ENCODE measurements around the gene MOCOS.

The MOCOS gene

GRCh38 chr18:36179562-36180355 is 7.5 kb upstream of the MOCOS start:
- no peak for DNase-seq

GRCh38 chr18:36181441-36181840 is 5.9 kb upstream of the MOCOS start:
- DNase-seq: no peak

GRCh38 chr18:36181898-36182506 is 5.3 kb upstream of the MOCOS start:
- no peak for DNase-seq

GRCh38 chr18:36183033-36183432 is 4.3 kb upstream of the MOCOS start:
- DNase-seq: no peak

GRCh38 chr18:36183987-36184386 is 3.3 kb upstream of the MOCOS start:
- DNase-seq: no peak

GRCh38 chr18:36185157-36185556 is 2.1 kb upstream of the MOCOS start:
- no peak for DNase-seq

GRCh38 chr18:36185901-36186460 is 1.3 kb upstream of the MOCOS start:
- DNase-seq: no peak

- no peak for DNase-seq
Measured at GRCh38 chr18:36186461-36187192, 670 bp upstream of the MOCOS start.

GRCh38 chr18:36187826-36188721 is 777 bp downstream of the MOCOS start:
- no peak for DNase-seq

- no peak for DNase-seq
Measured at GRCh38 chr18:36188916-36189315, 1.6 kb downstream of the MOCOS start.

- DNase-seq: no peak
Measured at GRCh38 chr18:36189486-36189885, 2.2 kb downstream of the MOCOS start.

GRCh38 chr18:36191286-36191685 is 4.0 kb downstream of the MOCOS start:
- DNase-seq: no peak

GRCh38 chr18:36191711-36192110 is 4.4 kb downstream of the MOCOS start:
- no peak for DNase-seq

GRCh38 chr18:36194600-36195315 is 7.5 kb downstream of the MOCOS start:
- no peak for DNase-seq

- DNase-seq: no peak
Measured at GRCh38 chr18:36195427-36196122, 8.3 kb downstream of the MOCOS start.

GRCh38 chr18:36196238-36196995 is 9.1 kb downstream of the MOCOS start:
- no peak for DNase-seq

GRCh38 chr18:36197511-36198166 is 10.3 kb downstream of the MOCOS start:
- DNase-seq: no peak

GRCh38 chr18:36199691-36200295 is 12.5 kb downstream of the MOCOS start:
- DNase-seq: no peak

- no peak for DNase-seq
Measured at GRCh38 chr18:36200354-36200771, 13.1 kb downstream of the MOCOS start.
